RPMI7951 (cell line): ENCODE measurements around the gene SDK1. TPM values are rescaled to one million over a fixed set of nuclear protein-coding genes. Genes with fewer than 3 reads are reported as not detected.
"Not testable (repeated sequence)": the region's sequence is repeated elsewhere in the genome, so short reads cannot be mapped to it uniquely, and the experiment has no call there.

Source experiments
- DNase-seq: peaks from one replicate; pipeline ENCODE4 v3.0.0-alpha.2; 2012; ENCODE audit warnings: low read depth
- total RNA-seq: library from RNA; depleted of rRNA; stranded (reverse); fragments of >200 nt; shearing (Covaris generic); gene quantifications from 2 replicates; pipeline ENCODE4 v1.2.3, GENCODE V29; 2014

SDK1 gene
- total RNA-seq, 1 experiment from 2014 or later, result 3.1 TPM

GRCh38 chr7:3732395-3733005 lies 431.4 kb downstream of the SDK1 start:
- DNase-seq, result no peak

- no peak for DNase-seq
Observed at GRCh38 chr7:3733541-3734140, 432.6 kb downstream of the SDK1 start.

GRCh38 chr7:3738964-3739363 lies 437.9 kb downstream of the SDK1 start:
- DNase-seq, result no peak

- no peak for DNase-seq
Observed at GRCh38 chr7:3739983-3740382, 438.9 kb downstream of the SDK1 start.

GRCh38 chr7:3747467-3747866 lies 446.4 kb downstream of the SDK1 start:
- DNase-seq, result no peak

- no peak for DNase-seq
Observed at GRCh38 chr7:3748389-3748788, 447.3 kb downstream of the SDK1 start.

- DNase-seq, result no peak
Observed at GRCh38 chr7:3753868-3754267, 452.8 kb downstream of the SDK1 start.

GRCh38 chr7:3754493-3755341 lies 453.7 kb downstream of the SDK1 start:
- DNase-seq, result peak; percentile 13

GRCh38 chr7:3755778-3756453 lies 454.9 kb downstream of the SDK1 start:
- not testable (repeated sequence) for DNase-seq

- DNase-seq, result no peak
Observed at GRCh38 chr7:3757059-3757458, 456.0 kb downstream of the SDK1 start.

GRCh38 chr7:3760651-3761050 lies 459.6 kb downstream of the SDK1 start:
- no peak for DNase-seq

- no peak for DNase-seq
Observed at GRCh38 chr7:3762146-3762831, 461.2 kb downstream of the SDK1 start.

- no peak for DNase-seq
Observed at GRCh38 chr7:3767917-3768777, 467.1 kb downstream of the SDK1 start.

- DNase-seq, result no peak
Observed at GRCh38 chr7:3771906-3772305, 470.9 kb downstream of the SDK1 start.

- no peak for DNase-seq
Observed at GRCh38 chr7:3778345-3778744, 477.3 kb downstream of the SDK1 start.

- no peak for DNase-seq
Observed at GRCh38 chr7:3780016-3780415, 479.0 kb downstream of the SDK1 start.

- DNase-seq, result no peak
Observed at GRCh38 chr7:3780525-3780924, 479.5 kb downstream of the SDK1 start.

- DNase-seq, result no peak
Observed at GRCh38 chr7:3781607-3782006, 480.6 kb downstream of the SDK1 start.

- no peak for DNase-seq
Observed at GRCh38 chr7:3787717-3788264, 486.7 kb downstream of the SDK1 start.

- DNase-seq, result no peak
Observed at GRCh38 chr7:3790803-3791202, 489.8 kb downstream of the SDK1 start.
